ENCODE measurements around the gene ABCA7.

ABCA7 gene

DNA sequence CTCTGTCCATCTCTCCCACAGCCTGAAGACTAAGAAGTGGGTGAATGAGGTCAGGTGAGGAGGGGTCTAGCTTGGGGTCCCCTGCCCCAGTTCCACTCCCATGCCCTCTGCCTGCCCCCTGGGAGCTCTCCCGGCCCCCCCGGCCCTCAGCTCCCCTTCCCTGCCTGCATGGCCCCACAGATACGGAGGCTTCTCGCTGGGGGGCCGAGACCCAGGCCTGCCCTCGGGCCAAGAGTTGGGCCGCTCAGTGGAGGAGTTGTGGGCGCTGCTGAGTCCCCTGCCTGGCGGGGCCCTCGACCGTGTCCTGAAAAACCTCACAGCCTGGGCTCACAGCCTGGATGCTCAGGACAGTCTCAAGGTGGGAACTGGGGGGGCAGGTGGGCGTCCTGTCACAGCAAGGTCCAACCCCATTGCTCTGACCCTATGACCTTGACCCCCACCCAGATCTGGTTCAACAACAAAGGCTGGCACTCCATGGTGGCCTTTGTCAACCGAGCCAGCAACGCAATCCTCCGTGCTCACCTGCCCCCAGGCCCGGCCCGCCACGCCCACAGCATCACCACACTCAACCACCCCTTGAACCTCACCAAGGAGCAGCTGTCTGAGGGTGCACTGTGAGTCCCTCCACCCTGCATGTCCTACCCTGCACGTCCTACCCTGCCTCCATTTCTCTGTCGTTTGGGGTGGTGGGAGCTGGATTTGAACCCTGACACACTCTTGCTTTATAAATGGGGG is 16.1 kb downstream of the ABCA7 start:
- DNase-seq (ENCODE audit: low read depth in 2 of 2) = no peak

DNA sequence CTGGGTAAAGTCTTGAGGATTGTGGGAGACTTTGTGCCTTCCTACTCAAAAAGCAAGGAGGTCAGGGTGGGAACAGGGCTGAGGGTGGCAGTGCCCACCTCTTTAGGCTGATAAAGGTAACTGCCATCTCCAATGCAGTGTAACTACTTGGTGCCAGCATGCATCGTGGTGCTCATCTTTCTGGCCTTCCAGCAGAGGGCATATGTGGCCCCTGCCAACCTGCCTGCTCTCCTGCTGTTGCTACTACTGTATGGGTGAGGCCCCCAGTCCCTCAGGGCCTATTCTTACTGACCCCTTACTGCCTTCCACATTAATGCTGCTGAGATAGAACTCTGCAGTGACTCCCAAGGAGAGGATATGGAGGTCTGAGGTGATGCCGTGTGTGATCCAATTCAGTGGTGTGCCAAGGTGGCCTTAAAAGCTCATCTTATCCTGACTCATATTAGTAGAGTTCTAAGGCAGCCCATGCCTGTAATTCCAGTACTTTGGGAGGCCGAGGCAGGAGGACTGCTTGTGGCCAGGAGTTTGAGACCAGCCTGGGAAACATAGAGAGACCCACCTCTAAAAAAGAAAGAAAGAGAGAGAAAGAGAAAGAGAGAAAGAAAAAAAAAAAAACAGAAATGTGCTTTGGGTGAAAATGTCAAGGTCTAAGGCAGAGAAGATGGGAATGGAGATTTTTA is 17.4 kb downstream of the ABCA7 start:
- DNase-seq (ENCODE audit: low read depth in 2 of 2) = peak in 1 of 2 experiments; percentile 30

GRCh38 chr19:1058112-1058511 is 18.2 kb downstream of the ABCA7 start:
- DNase-seq (ENCODE audit: low read depth in 2 of 2) = no peak

GRCh38 chr19:1060689-1061088 is 20.8 kb downstream of the ABCA7 start:
- no peak for DNase-seq (ENCODE audit: low read depth in 2 of 2)

- DNase-seq (ENCODE audit: low read depth in 2 of 2) = no peak
These were observed 22.1 kb downstream of the ABCA7 start for GRCh38 chr19:1061987-1062386.

GRCh38 chr19:1062387-1063029 is 22.6 kb downstream of the ABCA7 start:
- no peak for DNase-seq (ENCODE audit: low read depth in 2 of 2)

DNA sequence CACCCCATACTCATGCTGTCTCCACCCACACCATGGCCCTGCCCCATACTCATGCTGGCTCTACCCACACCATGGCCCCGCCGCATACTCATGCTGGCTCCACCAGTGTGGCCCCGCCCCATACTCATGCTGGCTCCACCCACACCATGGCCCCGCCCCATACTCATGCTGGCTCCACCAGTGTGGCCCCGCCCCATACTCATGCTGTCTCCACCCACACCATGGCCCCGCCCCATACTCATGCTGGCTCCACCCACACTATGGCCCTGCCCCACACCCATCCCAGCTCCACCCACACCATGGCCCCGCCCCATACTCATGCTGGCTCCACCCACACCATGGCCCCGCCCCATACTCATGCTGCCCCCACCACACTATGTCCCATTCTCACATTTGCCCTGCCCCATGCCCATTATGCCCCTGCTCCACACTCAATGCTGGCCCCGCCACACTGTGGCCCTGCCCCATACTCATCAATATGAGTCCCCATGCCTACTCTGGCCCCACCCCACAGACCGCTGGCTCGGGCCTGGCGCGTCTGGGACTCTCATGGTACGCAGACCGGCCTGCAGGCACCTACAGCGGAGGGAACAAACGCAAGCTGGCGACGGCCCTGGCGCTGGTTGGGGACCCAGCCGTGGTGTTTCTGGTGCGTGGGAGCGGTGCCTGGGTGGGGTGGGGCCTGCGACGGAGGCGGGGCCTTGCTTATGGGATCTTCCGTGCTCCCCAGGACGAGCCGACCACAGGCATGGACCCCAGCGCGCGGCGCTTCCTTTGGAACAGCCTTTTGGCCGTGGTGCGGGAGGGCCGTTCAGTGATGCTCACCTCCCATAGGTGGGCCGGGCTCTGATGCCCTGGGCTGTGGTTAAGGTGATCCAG is 23.4 kb downstream of the ABCA7 start:
- no peak for DNase-seq (ENCODE audit: low read depth in 2 of 2)

DNA sequence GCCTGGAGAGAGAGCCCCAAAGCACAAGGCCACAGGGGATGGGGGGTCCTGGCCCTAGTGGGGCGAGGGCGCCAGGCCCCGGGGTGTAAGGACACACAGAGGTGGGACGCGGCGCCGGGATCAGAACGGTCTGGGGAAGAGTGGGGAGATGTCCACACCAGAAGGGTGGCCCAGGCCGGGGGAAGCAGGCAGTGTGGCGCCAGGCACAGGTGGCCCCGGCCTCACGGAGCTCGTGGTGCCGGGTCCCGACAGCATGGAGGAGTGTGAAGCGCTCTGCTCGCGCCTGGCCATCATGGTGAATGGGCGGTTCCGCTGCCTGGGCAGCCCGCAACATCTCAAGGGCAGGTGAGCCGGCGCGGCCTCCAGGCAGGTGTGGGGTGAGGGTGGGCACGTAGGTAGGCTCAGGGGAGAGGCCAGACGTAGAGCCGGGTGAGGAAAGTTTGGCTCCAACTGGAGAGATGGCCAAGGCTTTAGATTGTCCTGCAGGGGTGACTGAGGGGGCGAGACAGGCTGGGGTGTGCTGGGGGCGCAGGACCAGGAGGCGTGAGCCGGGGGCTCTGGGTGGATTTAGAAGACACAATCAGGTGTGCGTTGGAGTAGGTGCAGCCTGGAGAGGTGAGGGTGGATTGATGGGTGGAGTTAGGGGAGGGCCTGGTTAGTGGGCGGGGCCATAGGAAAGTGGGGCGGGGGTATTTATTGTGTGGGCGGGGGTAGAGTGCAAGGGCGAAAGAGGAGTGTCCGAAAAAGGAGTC is 24.2 kb downstream of the ABCA7 start:
- no peak for DNase-seq (ENCODE audit: low read depth in 2 of 2)

GRCh38 chr19:1064661-1065605 is 25.0 kb downstream of the ABCA7 start:
- DNase-seq (ENCODE audit: low read depth in 2 of 2) = no peak

DNA sequence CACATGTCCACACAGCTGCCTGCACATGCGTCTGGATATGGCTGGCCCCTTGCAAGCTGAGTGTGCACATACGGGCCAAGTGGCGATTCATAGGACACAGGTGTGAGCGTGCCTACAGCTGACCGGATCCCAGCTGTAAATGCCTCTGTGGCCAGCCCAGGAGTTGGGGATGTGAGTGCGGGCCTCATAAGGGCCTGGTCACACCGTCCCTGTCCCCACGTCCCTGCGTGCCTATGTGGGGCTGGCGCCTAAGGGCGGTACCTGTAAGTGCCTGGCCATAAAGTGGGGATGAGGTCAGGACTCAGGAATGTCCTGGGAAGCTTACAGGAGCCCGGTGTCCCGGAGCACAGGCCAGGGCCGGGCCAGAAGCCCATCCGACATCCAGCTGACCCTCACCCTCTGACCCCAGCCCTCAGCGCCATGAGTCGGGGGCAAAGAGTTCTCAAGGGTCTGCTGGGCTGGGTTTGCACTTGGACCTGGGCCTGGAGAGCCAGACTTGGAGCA is 25.8 kb downstream of the ABCA7 start:
- no peak for DNase-seq (ENCODE audit: low read depth in 2 of 2)

GRCh38 chr19:1066251-1066747 is 26.4 kb downstream of the ABCA7 start:
- no peak for DNase-seq (ENCODE audit: low read depth in 2 of 2)

- no peak for DNase-seq (ENCODE audit: low read depth in 2 of 2)
These were observed 26.9 kb downstream of the ABCA7 start, which contains the start of gene ARHGAP45 for GRCh38 chr19:1066748-1067340. ARHGAP45 (plus strand) TSS chr19:1067167; CDS start chr19:1067406, 239 bp downstream.

DNA sequence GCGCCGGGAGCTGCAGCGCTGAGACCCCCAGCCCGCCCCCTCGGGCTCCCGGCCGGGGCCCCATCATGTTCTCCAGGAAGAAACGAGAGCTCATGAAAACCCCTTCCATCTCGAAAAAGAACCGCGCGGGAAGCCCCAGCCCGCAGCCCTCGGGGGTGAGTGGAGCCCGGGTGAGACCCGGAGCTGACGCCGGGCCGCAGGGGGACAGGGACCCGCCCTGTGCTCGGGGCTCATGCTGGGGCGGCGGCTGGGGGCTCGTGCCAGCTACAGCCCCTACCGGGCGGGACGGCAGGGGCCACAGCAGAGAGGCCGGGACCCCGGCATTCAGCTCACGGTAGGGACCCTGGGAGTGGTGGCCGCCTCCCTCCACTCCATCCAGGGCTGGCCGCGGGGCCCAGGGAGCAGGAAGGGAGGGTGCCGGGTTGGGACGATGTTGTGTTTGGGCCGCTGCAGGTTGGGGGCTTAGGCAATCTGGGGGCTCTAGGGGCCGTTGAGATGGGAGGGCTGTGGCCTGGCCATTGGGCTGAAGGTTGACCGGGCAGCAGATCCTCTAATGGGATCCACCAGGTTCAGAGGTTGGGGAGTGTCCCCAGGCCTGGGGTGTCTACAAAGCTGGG is 27.5 kb downstream of the ABCA7 start:
- no peak for DNase-seq (ENCODE audit: low read depth in 2 of 2)

- no peak for DNase-seq (ENCODE audit: low read depth in 2 of 2)
These were observed 28.4 kb downstream of the ABCA7 start for GRCh38 chr19:1068009-1069001.

GRCh38 chr19:1069009-1069779 is 29.3 kb downstream of the ABCA7 start:
- no peak for DNase-seq (ENCODE audit: low read depth in 2 of 2)

DNA sequence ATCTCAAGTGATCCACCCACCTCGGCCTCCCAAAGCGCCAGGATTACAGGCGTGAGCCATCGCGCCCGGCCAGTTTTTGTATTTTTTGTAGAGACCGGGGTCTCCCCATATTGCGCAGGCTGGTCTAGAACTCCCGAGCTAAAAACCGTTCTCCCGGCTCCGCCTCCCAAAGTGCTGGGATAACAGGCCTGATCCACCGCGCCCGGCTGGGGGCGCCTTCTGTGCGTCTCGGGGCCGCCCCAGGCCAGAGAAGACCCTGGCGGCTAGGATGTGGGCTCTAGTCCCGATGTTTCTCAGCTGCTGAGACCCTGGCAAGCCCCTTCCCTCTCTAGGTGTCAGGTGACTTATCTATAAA is 30.6 kb downstream of the ABCA7 start:
- DNase-seq (ENCODE audit: low read depth in 2 of 2) = no peak
